Tibial nerve (tissue), 4 donors: ENCODE data around the gene TTC39C.

Source experiments
- CTCF ChIP-seq, 5 experiments: fragments of 200-600 bp in 3 of 5; fragments of 450-650 bp in 2 of 5; sonication (generic) in 3 of 5; IDR thresholded peaks; one replicate each; pipeline ENCODE4 v1.5.1; 2016 to 2019; ENCODE audit warnings: antibody characterized with exemption in 5 of 5, mild to moderate bottlenecking in 3 of 5, moderate library complexity in 2 of 5
- EP300 ChIP-seq, 2 donors: sonication (generic); formaldehyde crosslinking; IDR thresholded peaks; one replicate each; pipeline ENCODE4 v1.6.1; 2017; ENCODE audit warnings: antibody characterized with exemption in 2 of 2, mild to moderate bottlenecking in 1 of 2
- POLR2A ChIP-seq, 2 donors: fragments of 450-650 bp; IDR thresholded peaks; one replicate each; pipeline ENCODE4 v1.6.1; 2017; ENCODE audit warnings: antibody characterized with exemption in 2 of 2, mild to moderate bottlenecking in 2 of 2, moderate library complexity in 2 of 2

- TF ChIP-seq CTCF (IDR thresholded peaks at IDR 0.05): no peak
- no peak for TF ChIP-seq POLR2A (IDR thresholded peaks at IDR 0.05)
- no peak for TF ChIP-seq EP300 (IDR thresholded peaks at IDR 0.05)
Observed at GRCh38 chr18:24055009-24055804, 40.7 kb downstream of the TTC39C start.
